ENCODE results near the gene NUDT4.
"Not testable (repeated sequence)": the region's sequence is repeated elsewhere in the genome, so short reads cannot be mapped to it uniquely, and the experiment has no call there.

NUDT4 gene

DNA sequence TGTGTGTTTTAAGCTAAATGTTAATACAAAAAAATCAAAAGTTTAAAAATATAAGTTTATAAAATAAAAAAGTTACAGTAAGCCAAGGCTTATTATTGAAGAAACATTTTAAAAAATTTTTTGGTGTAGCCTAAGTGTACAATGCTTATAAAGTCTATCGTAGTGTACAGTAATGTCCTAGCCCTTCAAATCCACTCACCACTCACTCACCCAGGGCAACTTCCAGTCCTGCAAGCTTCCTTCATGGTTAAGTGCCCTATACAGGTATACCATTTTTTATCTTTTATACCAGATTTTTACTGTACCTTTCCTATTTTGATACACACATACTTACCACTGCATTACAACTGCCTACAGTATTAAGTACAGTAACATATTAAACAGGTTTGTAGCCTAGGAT is 52.1 kb downstream of the NUDT4 start:
- DNase-seq, result no peak

DNA sequence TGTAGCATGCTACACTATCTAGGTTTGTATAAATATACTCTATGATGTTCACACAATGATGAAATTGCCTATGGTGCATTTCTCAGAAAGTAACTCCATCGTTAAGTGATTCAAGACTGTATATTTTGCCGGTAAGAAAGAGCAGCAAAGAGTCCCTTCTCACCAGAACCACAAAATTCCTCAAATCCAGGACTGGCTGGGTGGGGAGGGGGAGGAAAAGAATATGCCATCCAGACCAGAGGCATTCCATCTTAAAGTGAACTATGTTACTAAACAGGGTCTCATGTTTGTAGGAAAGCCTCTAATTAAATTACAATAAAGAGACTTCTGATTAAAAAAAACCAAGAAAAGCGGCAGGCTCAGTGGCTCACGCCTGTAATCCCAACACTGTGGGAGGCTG is 52.6 kb downstream of the NUDT4 start:
- DNase-seq, result no peak

DNA sequence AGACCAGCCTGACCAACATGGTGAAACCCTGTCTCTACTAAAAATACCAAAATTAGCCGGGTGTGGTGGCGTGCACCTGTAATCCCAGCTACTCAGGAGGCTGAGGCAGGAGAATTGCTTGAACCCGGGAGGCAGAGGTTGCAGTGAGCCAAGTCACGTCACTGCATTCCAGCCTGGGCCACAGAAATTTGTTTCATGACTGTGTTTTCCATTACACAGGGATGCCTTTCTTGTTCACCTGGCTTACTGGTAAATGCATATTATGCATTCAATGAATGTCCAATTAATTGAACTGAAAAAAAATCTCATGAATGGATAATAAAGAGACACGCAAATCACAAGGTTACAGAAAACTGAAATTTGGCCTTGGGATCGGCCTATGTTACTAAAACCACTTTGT is 54.3 kb downstream of the NUDT4 start:
- not testable (repeated sequence) for DNase-seq

DNA sequence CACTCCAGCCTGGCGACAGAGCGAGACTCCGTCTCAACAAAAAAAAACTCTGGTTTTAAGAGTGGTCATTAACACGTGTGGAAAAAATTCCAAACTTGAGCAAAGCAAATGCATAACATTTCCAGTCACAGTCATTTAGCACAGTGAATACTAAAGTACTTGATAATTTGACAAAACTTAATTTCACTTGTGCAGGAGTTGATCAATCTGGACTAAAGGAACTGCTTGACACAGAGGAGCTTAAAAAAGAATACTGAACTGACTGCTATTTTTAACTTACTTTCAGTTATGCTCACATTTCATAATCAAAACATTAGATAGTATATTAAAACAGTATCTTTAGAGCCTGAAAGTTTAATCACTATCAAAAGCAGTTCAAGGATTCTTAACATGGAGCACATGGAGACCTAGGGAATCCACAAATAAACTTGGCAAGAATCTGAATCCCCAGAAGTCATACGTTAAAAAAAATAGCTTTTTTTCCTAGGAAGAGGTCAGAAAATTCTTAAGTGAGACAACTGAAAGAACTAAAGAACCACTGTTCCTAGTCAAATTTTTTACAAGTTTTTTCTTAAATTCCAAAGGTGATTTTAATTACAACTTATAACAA is 56.6 kb downstream of the NUDT4 start:
- no peak for DNase-seq

DNA sequence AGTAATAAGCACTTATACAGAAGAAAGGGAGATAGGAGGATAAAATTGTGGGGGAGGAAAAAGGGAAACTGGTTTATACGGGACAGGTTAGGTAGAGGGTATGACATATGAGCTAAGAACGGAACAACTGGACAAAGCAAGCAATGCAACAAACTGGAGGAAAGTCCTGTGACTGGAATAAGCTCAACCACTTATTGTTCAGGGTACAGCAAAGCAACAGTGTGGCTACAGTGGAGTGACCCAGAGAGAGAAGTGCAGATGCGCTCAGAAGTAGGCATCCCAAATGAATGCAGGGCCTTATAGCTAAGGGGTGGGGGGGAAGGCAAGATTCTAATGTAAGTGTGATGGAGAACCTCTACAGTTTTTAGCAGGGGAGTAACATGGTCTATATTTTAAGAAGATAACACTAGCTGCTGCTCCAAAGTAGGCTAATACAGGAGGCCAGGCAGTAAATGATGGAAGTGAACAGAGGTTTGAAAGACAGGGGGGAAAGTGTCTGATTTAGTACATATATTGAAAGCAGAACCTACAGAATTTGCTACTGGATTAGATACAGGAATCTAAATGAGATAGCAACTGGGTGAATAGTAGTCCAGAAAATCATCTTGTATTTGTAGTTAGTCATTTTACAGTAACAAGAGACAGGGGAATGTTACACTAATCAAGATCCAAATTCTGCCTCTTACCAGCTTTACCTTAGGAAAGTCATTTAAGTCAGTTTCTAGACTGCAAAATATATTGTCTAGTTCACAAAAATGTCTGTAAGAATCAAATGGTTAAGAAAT is 60.7 kb downstream of the NUDT4 start:
- no peak for DNase-seq

DNA sequence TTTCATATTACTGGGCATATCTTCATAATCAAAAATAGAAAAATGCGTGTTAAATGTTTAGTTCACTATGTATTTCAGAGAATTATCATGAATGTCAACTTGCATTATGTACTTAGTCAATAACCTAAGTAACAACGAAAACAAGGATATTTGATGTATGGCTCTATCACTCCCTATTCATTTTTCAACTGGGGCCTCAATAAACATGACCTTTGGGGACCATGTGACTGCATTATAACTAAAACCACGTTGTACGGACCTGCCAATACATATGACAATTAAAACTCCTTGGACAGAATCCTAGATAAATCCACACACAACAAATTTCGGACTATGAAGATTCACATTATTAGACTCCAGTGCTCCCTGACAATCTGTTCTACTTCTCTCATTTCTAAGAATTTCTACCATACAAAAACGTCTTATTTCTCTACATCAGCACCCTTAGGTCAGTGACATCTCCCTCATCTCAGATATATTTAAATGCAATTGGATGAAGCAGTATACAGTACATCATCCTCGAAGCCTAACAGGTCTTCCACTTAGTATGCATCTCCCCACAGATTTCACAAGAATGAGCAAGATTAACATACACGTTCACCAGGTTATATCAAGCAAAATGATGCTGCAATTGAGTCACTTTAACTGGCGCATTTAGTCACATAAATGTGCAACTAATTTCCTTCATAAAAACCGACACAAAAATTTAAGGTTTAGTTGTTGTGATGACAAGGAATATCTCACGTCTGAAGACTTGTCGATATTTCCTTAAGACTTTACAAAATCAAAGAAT is 62.5 kb downstream of the NUDT4 start:
- no peak for DNase-seq

DNA sequence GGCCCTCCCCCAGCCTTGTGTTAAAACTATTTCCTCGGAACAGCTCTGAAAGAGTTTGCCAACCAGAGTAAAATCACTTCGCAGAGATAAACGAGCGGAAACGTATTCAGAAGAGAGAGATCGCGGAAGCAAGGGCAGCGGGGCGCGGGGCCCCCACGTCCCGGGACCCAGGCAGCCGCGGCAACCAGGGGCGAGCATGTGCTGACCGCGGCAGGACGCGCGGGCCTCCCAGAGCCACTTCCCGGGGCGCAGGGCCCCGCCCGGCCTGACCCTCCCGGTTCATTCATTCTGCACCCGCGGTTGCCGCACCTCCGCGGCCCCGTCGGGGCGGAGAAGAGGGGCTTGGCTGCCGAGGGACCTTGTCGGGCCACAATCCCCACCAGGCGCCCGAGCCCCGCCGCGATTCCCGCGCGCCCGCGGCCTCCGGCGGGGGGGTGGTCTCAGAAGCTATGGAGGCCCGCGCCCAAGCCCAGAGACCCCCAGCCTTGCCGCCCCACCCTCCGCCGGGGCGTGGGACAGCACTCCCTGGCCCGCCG is 63.4 kb downstream of the NUDT4 start:
- DNase-seq, result no peak

DNA sequence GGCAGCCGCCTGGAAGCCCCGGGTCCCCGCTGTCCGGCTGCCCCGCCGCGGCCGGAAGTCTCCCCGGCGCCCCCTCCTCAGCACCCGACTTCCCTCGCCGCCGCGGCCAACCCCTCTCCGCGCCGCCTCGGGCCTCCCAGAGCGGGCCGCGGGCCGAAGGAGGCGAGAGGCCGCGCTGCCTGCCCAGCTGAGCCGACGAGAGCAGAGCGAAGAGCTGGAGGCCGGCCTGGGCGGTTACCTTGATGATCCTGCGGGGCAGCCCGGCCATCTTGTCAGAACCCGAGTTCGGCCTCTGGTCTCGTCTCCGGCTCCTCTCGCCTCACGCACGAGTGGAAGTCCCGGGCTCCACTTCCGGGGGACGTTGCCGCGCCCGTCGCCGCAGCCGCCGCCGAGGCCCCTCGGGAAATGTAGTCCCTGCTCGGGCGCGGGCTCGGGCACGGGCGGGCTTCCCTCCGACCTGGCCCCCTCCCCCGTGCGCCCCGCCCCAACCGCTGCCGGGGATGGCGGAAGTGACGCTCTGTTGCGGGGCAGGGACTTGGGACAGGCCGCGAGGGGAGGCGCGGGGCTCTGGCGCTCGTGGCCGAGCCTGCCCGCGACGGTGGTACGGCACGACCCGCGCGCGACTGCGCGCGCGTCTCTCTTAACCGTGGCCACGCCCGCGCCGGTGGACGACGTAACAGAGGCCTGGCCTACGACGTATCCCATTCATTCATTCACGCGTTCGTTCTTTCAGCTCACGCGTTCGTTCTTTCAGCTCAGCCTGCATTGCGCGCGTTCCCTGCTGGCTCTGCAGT is 64.1 kb downstream of the NUDT4 start, which contains the start of gene UBE2N:
TSS of gene UBE2N (minus strand) at position 331 of the 794 bp plus-strand sequence. CDS start at position 268, 63 bp downstream.
- peak; percentile 95 for DNase-seq

DNA sequence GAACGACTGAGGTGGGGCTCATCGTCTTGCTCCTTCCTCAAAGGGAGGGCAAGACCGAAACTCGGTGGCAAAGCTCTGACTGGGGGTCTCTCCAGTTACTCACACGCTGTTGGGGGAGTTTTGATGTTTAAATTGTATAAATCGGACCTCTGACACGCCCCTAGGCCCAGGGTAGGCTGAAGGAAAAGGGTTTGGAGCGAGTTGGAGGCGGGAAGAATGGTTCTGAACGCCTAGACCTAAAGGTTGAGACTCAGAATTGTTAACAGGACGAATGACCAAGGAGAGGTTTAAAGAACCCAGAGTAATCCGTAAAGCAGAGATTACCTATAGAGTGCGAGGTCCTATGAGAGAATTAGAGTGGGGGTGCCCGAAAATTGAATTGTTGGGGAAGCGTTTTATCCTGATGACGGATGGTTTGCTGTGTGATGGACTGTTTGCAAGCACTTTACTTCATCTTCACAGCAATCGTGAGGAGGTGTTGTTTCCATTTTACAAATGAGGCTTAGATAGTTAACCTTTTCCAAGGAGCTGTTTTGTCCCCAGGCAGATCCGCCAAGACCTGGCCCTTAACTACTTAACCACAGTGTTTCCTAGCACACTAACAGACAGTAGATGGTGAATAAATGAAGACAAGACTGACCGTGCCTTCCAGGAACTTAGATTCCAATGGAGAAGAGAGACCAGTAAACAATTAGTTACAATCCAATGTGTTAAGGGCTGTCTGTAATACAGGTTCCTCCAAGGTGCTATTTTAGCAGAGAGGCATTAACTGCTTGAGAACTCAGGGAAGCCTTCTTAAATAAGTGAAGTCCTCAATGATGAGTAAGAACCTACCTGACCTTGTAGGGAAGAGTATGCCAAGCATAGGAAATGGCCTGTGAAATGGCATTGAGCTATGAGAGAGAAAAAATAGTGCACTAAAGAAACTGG is 65.0 kb downstream of the NUDT4 start:
- no peak for DNase-seq

DNA sequence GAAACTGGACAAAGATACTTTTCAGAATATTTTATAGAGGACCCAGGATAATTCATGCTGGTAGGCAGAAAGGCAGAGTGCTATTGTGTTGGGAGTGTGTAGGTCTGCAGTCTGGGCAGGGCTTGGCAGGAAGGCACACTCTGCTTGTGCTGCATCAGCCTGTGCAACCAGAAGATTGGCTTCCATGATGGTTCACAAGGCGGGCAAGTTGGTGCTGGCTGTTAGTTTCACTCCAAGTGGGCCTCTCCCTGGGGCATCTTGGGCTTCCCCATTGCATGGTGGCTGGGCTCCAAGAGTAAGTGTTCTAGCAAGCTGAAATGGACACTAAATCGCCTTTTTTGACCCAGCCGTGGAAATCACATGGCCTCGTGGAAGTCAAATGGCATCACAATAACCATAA is 65.9 kb downstream of the NUDT4 start:
- no peak for DNase-seq

DNA sequence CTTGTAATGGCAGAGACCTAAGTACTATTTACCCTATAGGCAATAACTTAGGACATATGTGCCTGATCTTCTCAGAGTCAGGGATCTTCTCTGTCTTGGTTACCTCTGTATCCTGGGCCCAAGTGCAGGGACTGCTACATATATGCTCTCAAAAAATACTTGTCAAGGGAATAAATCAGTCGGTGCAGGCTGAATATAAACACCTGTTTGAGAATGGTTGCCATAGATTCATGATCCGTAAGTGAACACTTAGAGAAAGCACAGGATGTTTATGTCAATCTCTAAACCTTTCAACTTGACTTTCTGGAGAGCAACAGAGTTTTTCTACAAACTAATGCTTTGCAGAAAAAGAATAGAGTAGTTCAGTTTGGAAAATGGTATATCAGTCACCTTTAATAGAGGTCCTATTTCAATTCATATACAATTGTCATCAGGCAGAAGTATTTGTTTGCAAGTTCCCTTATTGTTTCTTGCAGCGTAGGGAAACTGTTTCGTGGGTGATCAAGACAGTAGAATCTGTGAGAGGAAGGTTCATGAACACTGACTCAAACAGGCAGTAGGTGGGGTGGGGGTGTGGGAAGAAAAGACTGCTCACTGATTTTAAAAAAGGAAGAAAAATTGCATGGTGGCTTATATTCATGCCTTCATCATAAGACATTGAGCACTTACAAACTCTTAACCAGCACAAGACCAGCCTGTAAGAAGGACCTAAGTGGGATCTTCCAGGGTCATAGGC is 70.0 kb downstream of the NUDT4 start:
- DNase-seq, result peak; percentile 29

DNA sequence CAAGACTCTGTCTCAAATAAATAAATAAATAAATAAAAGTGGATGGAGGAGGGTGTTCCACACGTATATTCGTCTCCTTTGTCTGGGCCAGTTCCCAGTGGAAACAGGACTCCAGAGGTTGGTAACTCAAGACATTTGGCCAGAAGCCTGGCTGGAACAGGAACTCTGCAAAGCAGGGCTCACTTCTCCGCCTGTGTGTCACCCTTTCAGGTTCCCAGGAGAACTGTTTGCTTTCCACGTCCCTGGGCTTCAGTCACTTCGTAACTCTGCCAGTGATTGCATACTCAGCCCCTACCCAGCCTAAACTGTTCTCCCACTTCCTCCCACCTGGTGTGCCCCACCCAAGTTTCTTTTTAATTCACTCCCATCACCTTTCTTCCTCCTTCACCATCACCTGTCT is 71.1 kb downstream of the NUDT4 start:
- DNase-seq, result no peak

DNA sequence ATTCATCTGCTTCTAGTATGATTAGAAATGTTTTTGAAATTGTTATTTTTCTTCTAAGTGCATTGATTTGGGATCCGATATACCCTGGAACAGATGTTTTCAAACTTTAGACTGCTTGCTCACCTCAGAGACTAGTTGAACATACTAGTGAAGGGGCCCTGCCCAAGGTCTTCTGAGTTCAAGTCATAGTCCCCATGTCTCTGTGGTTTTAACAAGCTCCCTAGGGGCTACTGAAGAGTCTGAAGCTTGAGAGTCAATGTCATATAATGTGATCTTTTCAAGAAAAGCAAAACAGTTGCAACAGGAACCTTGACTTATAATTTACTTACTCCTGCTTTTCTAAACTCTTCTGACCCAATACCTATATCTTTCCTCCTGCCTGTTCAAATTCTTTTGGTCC is 71.6 kb downstream of the NUDT4 start:
- DNase-seq, result no peak

DNA sequence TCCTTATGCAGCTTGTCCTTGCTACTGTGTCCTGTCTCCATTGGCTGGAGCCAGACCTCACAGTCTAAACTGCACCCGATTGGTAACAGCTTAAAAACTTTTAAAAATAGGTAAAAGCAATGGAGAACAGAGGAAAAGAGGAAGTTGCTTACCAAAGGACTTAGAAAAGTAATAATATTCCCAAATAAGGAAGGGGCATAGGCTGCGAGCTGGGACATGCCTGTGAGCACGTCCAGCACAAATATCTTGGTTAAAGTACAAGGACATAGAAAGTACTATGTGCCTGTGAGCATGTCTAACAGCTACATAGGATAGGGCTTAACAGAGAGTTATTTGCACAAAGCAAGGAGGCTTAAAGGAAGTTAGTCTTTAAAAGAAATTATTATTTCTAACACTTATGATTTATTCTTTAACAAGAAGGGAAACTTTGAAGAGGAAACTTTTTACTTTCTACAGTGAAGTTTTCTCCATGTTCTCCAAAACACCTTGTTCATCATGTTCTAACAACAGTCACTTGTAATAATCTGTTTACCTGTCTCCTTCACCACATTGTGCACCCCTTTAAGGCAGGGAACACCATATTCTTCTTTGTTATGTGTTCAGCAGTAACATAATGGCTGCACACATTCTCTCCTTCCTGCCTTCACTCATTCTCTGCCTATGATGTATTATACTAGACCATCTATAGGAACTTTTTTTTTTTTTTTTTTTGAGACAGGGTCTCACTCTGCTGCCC is 73.9 kb downstream of the NUDT4 start:
- DNase-seq, result no peak

DNA sequence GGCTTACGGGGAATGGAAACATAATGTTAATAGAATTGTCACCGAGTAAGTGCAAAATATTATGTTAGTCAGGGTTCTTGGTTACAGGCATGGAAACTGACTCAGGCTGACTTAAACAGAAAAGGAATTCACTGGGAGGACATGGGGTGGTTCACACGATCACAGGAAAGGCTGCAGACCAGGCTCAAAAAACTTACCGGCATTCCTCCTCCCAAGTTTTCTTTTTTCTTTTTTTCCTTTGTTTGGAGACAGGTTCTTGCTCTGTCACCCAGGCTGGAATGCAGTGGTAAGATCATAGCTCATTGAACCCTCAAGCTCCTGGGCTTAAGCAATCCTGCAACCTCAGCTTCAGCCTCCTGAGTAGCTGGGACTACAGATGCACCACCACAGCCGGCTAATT is 75.9 kb downstream of the NUDT4 start:
- no peak for DNase-seq

DNA sequence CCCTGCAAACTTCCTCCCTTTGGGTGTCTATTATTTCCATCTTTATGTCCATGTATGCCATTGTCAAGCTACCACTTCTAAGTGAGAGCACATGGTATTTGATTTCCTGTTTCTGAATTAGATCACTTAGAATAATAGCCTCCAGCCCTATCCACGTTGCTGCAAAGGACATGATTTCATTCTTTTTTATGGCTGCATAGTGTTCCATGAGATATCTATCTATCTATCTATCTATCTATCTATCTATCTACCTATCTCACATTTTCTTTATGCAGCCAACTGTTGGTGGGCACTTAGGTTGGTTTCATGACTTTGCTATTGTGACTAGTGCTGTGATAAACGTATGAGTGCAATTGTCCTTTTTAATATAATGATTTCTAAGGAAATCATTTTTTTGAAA is 78.4 kb downstream of the NUDT4 start:
- DNase-seq, result no peak

Measured in activated T-cell treated with anti-CD3 and anti-CD28 coated beads for 4 hours (primary cell).